Ishikawa (cell line): ENCODE data around the gene CD300LF.

ENCODE experiments used
- CREB1 ChIP-seq: IDR thresholded peaks from 2 replicates; pipeline ENCODE4 v1.6.1; 2012; ENCODE audit warnings: low read depth
- EGR1 ChIP-seq: IDR thresholded peaks from 2 replicates; pipeline ENCODE4 v1.6.1; 2012
- EP300 ChIP-seq: IDR thresholded peaks from 2 replicates; pipeline ENCODE4 v1.6.1; 2012; ENCODE audit warnings: borderline replicate concordance
- FOXM1 ChIP-seq: IDR thresholded peaks from 2 replicates; pipeline ENCODE4 v1.6.1; 2012; ENCODE audit warnings: low read depth, borderline replicate concordance
- MAX ChIP-seq: IDR thresholded peaks from 2 replicates; pipeline ENCODE4 v1.6.1; 2012
- NFIC ChIP-seq: IDR thresholded peaks from 2 replicates; pipeline ENCODE4 v1.6.1; 2012
- RAD21 ChIP-seq: IDR thresholded peaks from 2 replicates; pipeline ENCODE4 v1.6.1; 2012; ENCODE audit warnings: low read depth
- REST ChIP-seq: IDR thresholded peaks from 2 replicates; pipeline ENCODE4 v1.6.1; 2012; ENCODE audit warnings: low read depth, mild to moderate bottlenecking
- TAF1 ChIP-seq: IDR thresholded peaks from 2 replicates; pipeline ENCODE4 v1.6.1; 2012; ENCODE audit warnings: low read depth, mild to moderate bottlenecking
- TCF12 ChIP-seq: IDR thresholded peaks from 2 replicates; pipeline ENCODE4 v1.6.1; 2012; ENCODE audit warnings: low read depth
- TEAD4 ChIP-seq: IDR thresholded peaks from 2 replicates; pipeline ENCODE4 v1.6.1; 2012
- USF1 ChIP-seq: IDR thresholded peaks from 2 replicates; pipeline ENCODE4 v1.6.1; 2012
- YY1 ChIP-seq: IDR thresholded peaks from 2 replicates; pipeline ENCODE4 v1.6.1; 2012; ENCODE audit warnings: low read depth

- TF ChIP-seq TEAD4 (no peak), EP300 (no peak), TCF12 (no peak), RAD21 (no peak), TAF1 (no peak), MAX (no peak), USF1 (no peak), REST (no peak), EGR1 (no peak), NFIC (no peak), YY1 (no peak), CREB1 (no peak), FOXM1 (no peak)
These were observed 2.4 kb upstream of the CD300LF start for GRCh38 chr17:74715144-74715543.
